ENCODE results near the gene TGOLN2.

- TF ChIP-seq EP300 (IDR thresholded peaks at IDR 0.05) (no peak), CTCF (IDR thresholded peaks at IDR 0.05) (no peak), POLR2A (IDR thresholded peaks at IDR 0.05) (no peak)
Measured at GRCh38 chr2:85323351-85323987, 4.3 kb downstream of the TGOLN2 start.

Data from ovary (tissue), 3 donors.